Lung (tissue), 12 donors: Measurements from ENCODE around the gene RAP1GAP2. TPM values are rescaled to one million over a fixed set of nuclear protein-coding genes. Genes with fewer than 3 reads are reported as not detected.

Source experiments
- ATAC-seq: fragments of 200-7000 bp; cut with Tn5 transposase; one replicate; pipeline ENCODE4 v1.9.1; 2020; ENCODE audit warnings: moderate number of reproducible peaks; ENCODE audit not compliant: insufficient read depth, low FRiP score
- DNase-seq, 3 donors: peaks; one replicate each; pipeline ENCODE4 v3.0.0-alpha.2; 2013 to 2017
- H3K27ac ChIP-seq, 2 donors: one replicate each; pipeline ENCODE4 v1.5.1; 2013; ENCODE audit warnings: mild to moderate bottlenecking in 2 of 2, moderate library complexity in 2 of 2, control low read depth in 1 of 2, inconsistent platforms in 1 of 2, low read depth in 1 of 2, low read length in 1 of 2
- H3K27me3 ChIP-seq, 3 donors: one replicate each; pipeline ENCODE4 v1.5.1; 2013; ENCODE audit warnings: low read length in 2 of 3; ENCODE audit not compliant: control insufficient read depth in 3 of 3, insufficient read depth in 3 of 3
- H3K36me3 ChIP-seq, 4 donors: one replicate each; pipeline ENCODE4 v1.5.1; 2013; ENCODE audit warnings: low read length in 4 of 4, mild to moderate bottlenecking in 1 of 4, moderate library complexity in 1 of 4; ENCODE audit not compliant: control insufficient read depth in 4 of 4, insufficient read depth in 4 of 4
- H3K4me1 ChIP-seq, 5 donors: one replicate each; pipeline ENCODE4 v1.5.1; 2013; ENCODE audit warnings: low read length in 5 of 5, mild to moderate bottlenecking in 2 of 5, moderate library complexity in 1 of 5; ENCODE audit not compliant: control insufficient read depth in 5 of 5, insufficient read depth in 5 of 5
- H3K4me3 ChIP-seq: one replicate; pipeline ENCODE4 v1.5.1; 2013; ENCODE audit warnings: mild to moderate bottlenecking, control low read depth, moderate library complexity
- H3K9ac ChIP-seq, 2 donors: one replicate each; pipeline ENCODE4 v1.5.1; 2013; ENCODE audit warnings: low read length in 2 of 2, control low read depth in 1 of 2; ENCODE audit not compliant: insufficient read depth in 1 of 2
- H3K9me3 ChIP-seq, 4 donors: one replicate each; pipeline ENCODE4 v1.5.1; 2013; ENCODE audit warnings: low read length in 3 of 4, mild to moderate bottlenecking in 1 of 4, moderate library complexity in 1 of 4; ENCODE audit not compliant: control insufficient read depth in 4 of 4, insufficient read depth in 3 of 4
- CTCF ChIP-seq: IDR thresholded peaks from 2 replicates; pipeline ENCODE4 v1.5.1; 2012; ENCODE audit warnings: mild to moderate bottlenecking; ENCODE audit errors: control extremely low read depth, extremely low read depth
- WGBS, 2 donors: extraction: QIAGEN DNeasy Blood & Tissue Kit; methylation state at CpG; one replicate each; pipeline ENCODE4 v1.1.7; 2013; 5-methylcytosine and 5-hydroxymethylcytosine counted together
- polyA plus RNA-seq, 2 donors: library from polyadenylated mRNA; stranded (reverse); fragments of 200-250 nt; gene quantifications; one replicate each; pipeline ENCODE4 v1.2.1, GENCODE V29; 2013
- total RNA-seq, 2 donors: library from RNA; depleted of rRNA in 1 of 2; stranded (reverse); fragments of >200 nt in 1 of 2; gene quantifications; one replicate each; pipeline ENCODE4 v1.2.1, GENCODE V29; 2014 to 2021
- donor health status: control.
- donor health status: control.
- donor health status: Bipolar disorder and iron deficiency.
- donor health status: healthy.
- donor health status: DM: yes; HTN: yes; CAD: no.

RAP1GAP2 gene
- total and polyA plus RNA-seq, 4 donors: 5.3 to 16.7 (median 6.0) TPM

- Histone ChIP-seq H3K27ac (peak overlapping the region in 1 of 2 donors; percentile 66), H3K9ac (no peak overlapping the region), H3K27me3 (peaks cover 0 to 6% (median 0%) of the 10 kb centered on the region in 3 donors), H3K9me3 (no peaks in the 10 kb centered on the region), H3K4me3 (no peak overlapping the region), H3K4me1 (peaks cover 0 to 6% (median 0%) of the 10 kb centered on the region in 5 donors), H3K36me3 (no peaks in the 10 kb centered on the region)
- 82 to 91% methylated on average over 6 of the region's 6 CpGs for WGBS, 2 donors
- no peak for DNase-seq
- TF ChIP-seq CTCF: no peak
- no peak for ATAC-seq
Measured at GRCh38 chr17:2967515-2967914, 171.3 kb downstream of the RAP1GAP2 start.

- no peak for TF ChIP-seq CTCF
- no peak overlapping the region for H3K27ac ChIP-seq
- no peak overlapping the region for H3K9ac ChIP-seq
- no peak for DNase-seq
- 89 to 96% methylated on average over 2 of the region's 2 CpGs for WGBS, 2 donors
- no peak overlapping the region for H3K4me3 ChIP-seq
- ATAC-seq: no peak
- no peaks in the 10 kb centered on the region for H3K9me3 ChIP-seq
- peaks cover 0 to 2% (median 0%) of the 10 kb centered on the region in 3 donors for H3K27me3 ChIP-seq
- peaks cover 0 to 3% (median 0%) of the 10 kb centered on the region in 5 donors for H3K4me1 ChIP-seq
- no peaks in the 10 kb centered on the region for H3K36me3 ChIP-seq
Measured at GRCh38 chr17:2971851-2972250, 175.6 kb downstream of the RAP1GAP2 start.

GRCh38 chr17:2972749-2973148 lies 176.5 kb downstream of the RAP1GAP2 start:
- Histone ChIP-seq H3K4me3 (no peak overlapping the region), H3K36me3 (no peaks in the 10 kb centered on the region), H3K27me3 (peaks cover 0 to 2% (median 0%) of the 10 kb centered on the region in 3 donors), H3K9me3 (no peaks in the 10 kb centered on the region), H3K27ac (no peak overlapping the region), H3K4me1 (no peaks in the 10 kb centered on the region), H3K9ac (no peak overlapping the region)
- WGBS, 2 donors: 76 to 81% methylated on average over 4 of the region's 4 CpGs
- no peak for ATAC-seq
- no peak for TF ChIP-seq CTCF
- no peak for DNase-seq

- DNase-seq (no peak), ATAC-seq (no peak)
- Histone ChIP-seq H3K27ac (no peak overlapping the region), H3K36me3 (no peaks in the 10 kb centered on the region), H3K9me3 (no peaks in the 10 kb centered on the region), H3K9ac (no peak overlapping the region), H3K27me3 (peaks cover 0 to 2% (median 0%) of the 10 kb centered on the region in 3 donors), H3K4me1 (no peaks in the 10 kb centered on the region), H3K4me3 (no peak overlapping the region)
- no peak for TF ChIP-seq CTCF
- 97 to 98% methylated on average over 1 of the region's 1 CpG for WGBS, 2 donors
Measured at GRCh38 chr17:2974347-2974746, 178.1 kb downstream of the RAP1GAP2 start.
